HCEC 1CT (cell line): ENCODE results near the gene PPP1R9B.
A peak's percentile ranks its signal among the peaks of the same experiment; 100 is the strongest.

Experiments
- DNase-seq: peaks from one replicate; pipeline ENCODE4 v3.0.0-alpha.2; 2017

Gene PPP1R9B

GRCh38 chr17:50171371-50172071 is 21.0 kb upstream of the PPP1R9B start:
- DNase-seq: no peak

GRCh38 chr17:50170662-50171370 is 20.3 kb upstream of the PPP1R9B start:
- DNase-seq: no peak

GRCh38 chr17:50169881-50170459 is 19.5 kb upstream of the PPP1R9B start:
- DNase-seq: no peak

GRCh38 chr17:50169121-50169764 is 18.8 kb upstream of the PPP1R9B start:
- DNase-seq: peak; percentile 53

- no peak for DNase-seq
These were observed 17.8 kb upstream of the PPP1R9B start for GRCh38 chr17:50168319-50168718.

- no peak for DNase-seq
These were observed 16.9 kb upstream of the PPP1R9B start for GRCh38 chr17:50167371-50167770.

- no peak for DNase-seq
These were observed 16.2 kb upstream of the PPP1R9B start for GRCh38 chr17:50166518-50167181.

- no peak for DNase-seq
These were observed 15.5 kb upstream of the PPP1R9B start, which contains the start of gene SGCA for GRCh38 chr17:50165867-50166517. Gene SGCA (plus strand): TSS chr17:50166005. CDS start chr17:50166041, 36 bp downstream.

GRCh38 chr17:50165466-50165865 is 15.0 kb upstream of the PPP1R9B start:
- no peak for DNase-seq

- no peak for DNase-seq
These were observed 14.6 kb upstream of the PPP1R9B start for GRCh38 chr17:50165066-50165465.

- DNase-seq: no peak
These were observed 14.2 kb upstream of the PPP1R9B start for GRCh38 chr17:50164697-50164988.

- no peak for DNase-seq
These were observed 13.6 kb upstream of the PPP1R9B start for GRCh38 chr17:50163843-50164696.

- DNase-seq: no peak
These were observed 12.2 kb upstream of the PPP1R9B start for GRCh38 chr17:50162466-50163254.

GRCh38 chr17:50161911-50162288 is 11.4 kb upstream of the PPP1R9B start:
- no peak for DNase-seq

GRCh38 chr17:50161023-50161910 is 10.8 kb upstream of the PPP1R9B start:
- DNase-seq: peak; percentile 81

GRCh38 chr17:50157891-50158290 is 7.4 kb upstream of the PPP1R9B start:
- DNase-seq: no peak

- peak; percentile 51 for DNase-seq
These were observed 4.8 kb upstream of the PPP1R9B start for GRCh38 chr17:50155115-50155819.

GRCh38 chr17:50154604-50155003 is 4.1 kb upstream of the PPP1R9B start:
- no peak for DNase-seq
